GM12878 (cell line): ENCODE data around the gene FGD3. TPM values are rescaled to one million over a fixed set of nuclear protein-coding genes. Genes with fewer than 3 reads are reported as not detected.

Experiments
- ATAC-seq: fragments of 200-7000 bp; cut with Tn5 transposase; 3 replicates; pipeline ENCODE4 v1.9.1; 2020; ENCODE audit warnings: mild to moderate bottlenecking, moderate library complexity
- BruUV-seq: library from RNA; stranded (reverse); fragments of 400-500 nt; replicated peaks from 2 replicates; lab custom pipeline; 2021; lab: Mats Ljungman, UMichigan
- CTCF ChIA-PET: fragments of 300-600 bp; sonication (Branson Sonifier 250); formaldehyde crosslinking; extraction: SDS; loops from one replicate; lab custom pipeline; 2021; ENCODE audit warnings: inconsistent platforms; lab: Yijun Ruan, JAX
- POLR2A ChIA-PET: fragments of 350-600 bp; formaldehyde crosslinking; extraction: SDS; loops from one replicate; lab custom pipeline; 2021; ENCODE audit warnings: inconsistent platforms; lab: Charles Lee
- RAD21 ChIA-PET: fragments of 300-600 bp; sonication (Branson Sonifier 250); formaldehyde crosslinking; loops from one replicate; lab custom pipeline; 2023; ENCODE audit warnings: antibody characterized with exemption; ENCODE audit not compliant: unreplicated experiment; lab: Charles Lee
- SMC1A ChIA-PET: fragments of 300-600 bp; sonication (Branson Sonifier 250); formaldehyde crosslinking; loops from one replicate; lab custom pipeline; 2023; ENCODE audit not compliant: unreplicated experiment, uncharacterized antibody; lab: Charles Lee
- DNase-seq: peaks from one replicate; pipeline ENCODE4 v3.0.0-alpha.2; 2011; ENCODE audit warnings: low read depth, low spot score
- FAIRE-seq: peaks from 3 replicates; lab custom pipeline; 2011; peaks lifted over from hg19 to GRCh38; lab: Jason Lieb, UNC
- H2AFZ ChIP-seq: 2 replicates; pipeline ENCODE4 v1.6.0; 2011; ENCODE audit warnings: low read depth, low read length, control low read depth; ENCODE audit not compliant: control insufficient read depth
- H3K27ac ChIP-seq: 2 replicates; pipeline ENCODE4 v1.5.1; 2011; ENCODE audit warnings: control low read depth; ENCODE audit not compliant: control insufficient read depth, insufficient read depth
- H3K27me3 ChIP-seq, 2 experiments: replicated peaks in 1 of 2; 2 replicates each; pipeline versions ENCODE4 v1.6.0 to v1.6.1; 2011; ENCODE audit warnings: low read length in 1 of 2; ENCODE audit not compliant: control insufficient read depth in 2 of 2, insufficient read depth in 2 of 2
- H3K36me3 ChIP-seq, 2 experiments: 2 replicates each; pipeline ENCODE4 v1.5.1; 2011; ENCODE audit warnings: low read length in 1 of 2; ENCODE audit not compliant: control insufficient read depth in 2 of 2, insufficient read depth in 2 of 2
- H3K4me1 ChIP-seq: 2 replicates; pipeline ENCODE4 v1.6.1; 2011; ENCODE audit warnings: mild to moderate bottlenecking, low read length, moderate library complexity, mixed read lengths; ENCODE audit not compliant: control insufficient read depth, insufficient read depth
- H3K4me2 ChIP-seq: 2 replicates; pipeline ENCODE4 v1.6.0; 2011; ENCODE audit warnings: control low read depth; ENCODE audit not compliant: control insufficient read depth, insufficient read depth
- H3K4me3 ChIP-seq: fragments of 200-600 bp; sonication (generic); 2 replicates; pipeline ENCODE4 v1.5.1; 2016
- H3K79me2 ChIP-seq: 2 replicates; pipeline ENCODE4 v1.6.0; 2011; ENCODE audit warnings: low read length; ENCODE audit not compliant: control insufficient read depth, insufficient read depth
- H3K9ac ChIP-seq: 2 replicates; pipeline ENCODE4 v1.8.0; 2011; ENCODE audit warnings: low read length, control low read depth, mixed read lengths; ENCODE audit not compliant: control insufficient read depth, insufficient read depth
- H3K9me3 ChIP-seq: replicated peaks from 3 replicates; pipeline ENCODE4 v1.5.1; 2011; ENCODE audit warnings: mild to moderate bottlenecking, low read length; ENCODE audit not compliant: control insufficient read depth, insufficient read depth
- H4K20me1 ChIP-seq: 2 replicates; pipeline ENCODE4 v1.6.0; 2011; ENCODE audit not compliant: control insufficient read depth, insufficient read depth
- SRF ChIP-seq, 2 experiments: IDR thresholded peaks; 2 replicates each; pipeline ENCODE4 v1.6.1; 2011; ENCODE audit warnings: low read depth in 2 of 2, low read length in 2 of 2, mild to moderate bottlenecking in 1 of 2, moderate library complexity in 1 of 2
- YY1 ChIP-seq: IDR thresholded peaks from 2 replicates; pipeline ENCODE4 v1.6.1; 2011; ENCODE audit warnings: low read depth, mild to moderate bottlenecking, low read length
- WGBS: methylation state at CpG from one replicate; pipeline ENCODE4 v1.1.6; 2016; ENCODE audit warnings: low lambda C conversion rate; ENCODE audit not compliant: insufficient replicate concordance, insufficient coverage; ENCODE audit errors: missing lambda C conversion rate; 5-methylcytosine and 5-hydroxymethylcytosine counted together
- in situ Hi-C: fragments of 300-500 bp; cut with MboI; formaldehyde crosslinking; loops from 9 replicates; pipeline ENCODE4 v1.14.3; 2018; ENCODE audit warnings: mixed read lengths
- intact Hi-C: fragments of 100-400 bp; cut with micrococcal nuclease; formaldehyde crosslinking; loops from one replicate; pipeline ENCODE4 v1.14.2; 2022; ENCODE audit not compliant: unreplicated experiment
- polyA plus RNA-seq, 11 experiments: library from polyadenylated mRNA; depleted of rRNA in 4 of 11; unstranded in 6 of 11; stranded (reverse) in 5 of 11; fragments of >200 nt; fragmentation: Nextera tagmentation in 4 of 11; fragmentation: Illumina TruSeq in 1 of 11; extraction: Ambion mirVana in 4 of 11; extraction: Trizol in 1 of 11; gene quantifications; 1 replicate in 1 of 11; 2 replicates in 10 of 11; pipeline versions ENCODE4 v1.2.1 to v1.2.3, GENCODE V29; 2011 to 2016; ENCODE audit warnings: inconsistent platforms in 2 of 11, missing spikeins in 2 of 11, low read depth in 1 of 11
- total RNA-seq, 4 experiments: library from RNA; depleted of rRNA in 3 of 4; stranded (reverse); fragments of >200 nt in 3 of 4; fragmentation: Illumina TruSeq in 1 of 4; extraction: Trizol in 1 of 4; gene quantifications; 2 replicates each; pipeline versions ENCODE4 v1.2.1 to v1.2.3, GENCODE V29; 2013 to 2021

FGD3 gene
- total and polyA plus RNA-seq, 10 of the 15 experiments (the other 5 are each of a cell fraction or from before 2014, with no cell fraction given), result 0.26 to 18.1 (median 12.4) TPM

DNA sequence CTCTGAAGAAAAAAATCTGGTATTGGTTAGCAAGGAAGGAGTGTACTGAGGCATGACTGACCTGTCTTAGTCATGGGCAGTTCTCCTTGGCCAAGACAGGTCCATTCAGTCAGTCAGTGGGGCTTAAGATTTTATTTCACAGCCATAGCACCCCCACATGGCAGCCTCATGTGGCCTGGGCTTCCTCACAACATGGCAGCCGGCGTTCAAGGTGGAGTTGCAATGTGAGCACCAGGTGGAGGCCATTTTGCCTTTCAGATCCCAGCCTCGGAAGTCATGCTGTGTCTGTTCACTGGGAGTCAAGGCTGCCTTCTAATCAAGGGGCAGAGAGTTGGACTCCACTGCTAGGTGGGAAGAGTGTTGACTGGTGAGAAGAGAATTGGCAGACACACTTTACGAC is 138.4 kb downstream of the FGD3 start:
- Histone ChIP-seq H3K9ac (no peak overlapping the region), H3K79me2 (no peaks in the 10 kb centered on the region), H3K4me1 (peaks cover 3% of the 10 kb centered on the region), H3K27ac (no peak overlapping the region), H2AFZ (no peak overlapping the region), H3K4me3 (no peak overlapping the region), H3K9me3 (peaks cover 3% of the 10 kb centered on the region; the same call in 2 of the 3 replicates), H3K27me3 (no peaks in the 10 kb centered on the region)
- no peak for FAIRE-seq
- POLR2A ChIA-PET, result interaction anchor here (0.7 to 1.6 kb wide), 2 partner anchors 15 to 21 kb away, joined by 3 to 5 read pairs; no protein-coding TSS in a partner anchor
- in situ Hi-C loops, result no loop called here
- 100% methylated on average over 4 of the region's 4 CpGs for WGBS
- SMC1A ChIA-PET, result interaction anchor here (1.2 kb wide), 1 partner anchor 22 kb away, joined by 4 read pairs; no protein-coding TSS in a partner anchor
- TF ChIP-seq SRF (IDR thresholded peaks at IDR 0.05; ENCODE audit: low read depth in 2 of 2, low read length in 2 of 2) (no peak), YY1 (peak; percentile 86)
- TF ChIP-seq, all 136 proteins: peak for 1
- ATAC-seq (no peak), DNase-seq (no peak)
- Histone ChIP-seq H4K20me1 (no peaks in the 10 kb centered on the region), H3K4me2 (no peak overlapping the region), H3K36me3 (peaks cover 10 to 21% of the 10 kb centered on the region in 2 experiments)
- BruUV-seq, result no TSS peak
- ChIA-PET CTCF (interaction anchor here (2.2 kb wide), 1 partner anchor 83 kb away, joined by 5 read pairs; no protein-coding TSS in a partner anchor), RAD21 (no interaction called here)
- intact Hi-C loops, result no loop called here

Other genes with a start within 250 kb of the FGD3 start
- gene BICD2, start 182.7 kb upstream of the FGD3 start, total RNA-seq (2014; rRNA removed), result 19.2 and 20.2 TPM in 2 replicates
- 13.6 and 14.4 TPM in 2 replicates for gene BICD2, start 182.7 kb upstream of the FGD3 start, total RNA-seq (2014; rRNA removed; fragmentation: Illumina TruSeq; extraction: Trizol)
- gene BICD2, start 182.7 kb upstream of the FGD3 start, total RNA-seq (2021), result 24.1 and 25.5 TPM in 2 replicates
- gene BICD2, start 182.7 kb upstream of the FGD3 start, polyA plus RNA-seq (2011; rRNA removed), result 4.2 and 5.3 TPM in 2 replicates
- 10.1 and 11.9 TPM in 2 replicates for gene BICD2, start 182.7 kb upstream of the FGD3 start, polyA plus RNA-seq (2014; fragmentation: Illumina TruSeq; extraction: Trizol)
- gene BICD2, start 182.7 kb upstream of the FGD3 start, polyA plus RNA-seq (2014; fragmentation: Nextera tagmentation; extraction: Ambion mirVana), result 1 to 10 TPM; 5.8 to 7.0 TPM
- gene BICD2, start 182.7 kb upstream of the FGD3 start, polyA plus RNA-seq (2014; rRNA removed), result 14.5 and 16.1 TPM in 2 replicates
- 10 to 100 TPM; 14.3 to 15.1 TPM for gene BICD2, start 182.7 kb upstream of the FGD3 start, polyA plus RNA-seq (2016; fragmentation: Nextera tagmentation; extraction: Ambion mirVana)
- gene ZNF484, start 69.5 kb upstream of the FGD3 start, total RNA-seq (2014; rRNA removed), result 5.4 and 6.0 TPM in 2 replicates
- 7.8 TPM in 2 replicates for gene ZNF484, start 69.5 kb upstream of the FGD3 start, total RNA-seq (2014; rRNA removed; fragmentation: Illumina TruSeq; extraction: Trizol)
- 3.5 and 4.1 TPM in 2 replicates for gene ZNF484, start 69.5 kb upstream of the FGD3 start, total RNA-seq (2021)
- gene ZNF484, start 69.5 kb upstream of the FGD3 start, polyA plus RNA-seq (2011; rRNA removed), result 5.0 and 7.2 TPM in 2 replicates
- 3.7 and 4.3 TPM in 2 replicates for gene ZNF484, start 69.5 kb upstream of the FGD3 start, polyA plus RNA-seq (2014; fragmentation: Illumina TruSeq; extraction: Trizol)
- 1 to 10 TPM in 1 of 2 experiments, under 1 TPM in 1; 0.95 to 1.4 TPM for gene ZNF484, start 69.5 kb upstream of the FGD3 start, polyA plus RNA-seq (2014; fragmentation: Nextera tagmentation; extraction: Ambion mirVana)
- gene ZNF484, start 69.5 kb upstream of the FGD3 start, polyA plus RNA-seq (2014; rRNA removed), result 1.9 and 2.1 TPM in 2 replicates
- gene ZNF484, start 69.5 kb upstream of the FGD3 start, polyA plus RNA-seq (2016; fragmentation: Nextera tagmentation; extraction: Ambion mirVana), result 1 to 10 TPM; 2.8 to 2.9 TPM
- gene SUSD3, start 111.2 kb downstream of the FGD3 start, total RNA-seq (2014; rRNA removed), result 61.6 and 65.6 TPM in 2 replicates
- 26.9 and 29.8 TPM in 2 replicates for gene SUSD3, start 111.2 kb downstream of the FGD3 start, total RNA-seq (2014; rRNA removed; fragmentation: Illumina TruSeq; extraction: Trizol)
- gene SUSD3, start 111.2 kb downstream of the FGD3 start, total RNA-seq (2021), result 37.6 and 39.8 TPM in 2 replicates
- gene SUSD3, start 111.2 kb downstream of the FGD3 start, polyA plus RNA-seq (2011; rRNA removed), result 60.0 and 92.0 TPM in 2 replicates
- 5.4 and 14.1 TPM in 2 replicates for gene SUSD3, start 111.2 kb downstream of the FGD3 start, polyA plus RNA-seq (2014; fragmentation: Illumina TruSeq; extraction: Trizol)
- gene SUSD3, start 111.2 kb downstream of the FGD3 start, polyA plus RNA-seq (2014; fragmentation: Nextera tagmentation; extraction: Ambion mirVana), result 10 to 100 TPM in 1 of 2 experiments, 1 to 10 TPM in 1; 2.5 to 15.1 TPM
- 72.4 and 79.6 TPM in 2 replicates for gene SUSD3, start 111.2 kb downstream of the FGD3 start, polyA plus RNA-seq (2014; rRNA removed)
- 10 to 100 TPM; 30.9 to 31.3 TPM for gene SUSD3, start 111.2 kb downstream of the FGD3 start, polyA plus RNA-seq (2016; fragmentation: Nextera tagmentation; extraction: Ambion mirVana)
- 40.8 and 41.6 TPM in 2 replicates for gene CARD19, start 148.7 kb downstream of the FGD3 start, total RNA-seq (2014; rRNA removed)
- gene CARD19, start 148.7 kb downstream of the FGD3 start, total RNA-seq (2014; rRNA removed; fragmentation: Illumina TruSeq; extraction: Trizol), result 12.0 and 13.3 TPM in 2 replicates
- 21.6 and 21.8 TPM in 2 replicates for gene CARD19, start 148.7 kb downstream of the FGD3 start, total RNA-seq (2021)
- gene CARD19, start 148.7 kb downstream of the FGD3 start, polyA plus RNA-seq (2011; rRNA removed), result 8.6 and 18.3 TPM in 2 replicates
- 0.49 and 6.3 TPM in 2 replicates for gene CARD19, start 148.7 kb downstream of the FGD3 start, polyA plus RNA-seq (2014; fragmentation: Illumina TruSeq; extraction: Trizol)
- 1 to 10 TPM in 1 of 2 experiments, under 1 TPM in 1; 0.61 to 3.3 TPM for gene CARD19, start 148.7 kb downstream of the FGD3 start, polyA plus RNA-seq (2014; fragmentation: Nextera tagmentation; extraction: Ambion mirVana)
- 38.8 and 44.1 TPM in 2 replicates for gene CARD19, start 148.7 kb downstream of the FGD3 start, polyA plus RNA-seq (2014; rRNA removed)
- 10 to 100 TPM; 23.3 to 27.7 TPM for gene CARD19, start 148.7 kb downstream of the FGD3 start, polyA plus RNA-seq (2016; fragmentation: Nextera tagmentation; extraction: Ambion mirVana)
- gene NINJ1, start 186.7 kb downstream of the FGD3 start, total RNA-seq (2014; rRNA removed), result 18.6 and 23.0 TPM in 2 replicates
- gene NINJ1, start 186.7 kb downstream of the FGD3 start, total RNA-seq (2014; rRNA removed; fragmentation: Illumina TruSeq; extraction: Trizol), result 8.0 TPM in 2 replicates
- gene NINJ1, start 186.7 kb downstream of the FGD3 start, total RNA-seq (2021), result 15.1 and 16.6 TPM in 2 replicates
- 12.7 and 33.5 TPM in 2 replicates for gene NINJ1, start 186.7 kb downstream of the FGD3 start, polyA plus RNA-seq (2011; rRNA removed)
- gene NINJ1, start 186.7 kb downstream of the FGD3 start, polyA plus RNA-seq (2014; fragmentation: Illumina TruSeq; extraction: Trizol), result 2.5 and 8.7 TPM in 2 replicates
- gene NINJ1, start 186.7 kb downstream of the FGD3 start, polyA plus RNA-seq (2014; fragmentation: Nextera tagmentation; extraction: Ambion mirVana), result 1 to 10 TPM in 1 of 2 experiments, under 1 TPM in 1; 0.64 to 2.5 TPM
- gene NINJ1, start 186.7 kb downstream of the FGD3 start, polyA plus RNA-seq (2014; rRNA removed), result 23.7 and 27.5 TPM in 2 replicates
- gene NINJ1, start 186.7 kb downstream of the FGD3 start, polyA plus RNA-seq (2016; fragmentation: Nextera tagmentation; extraction: Ambion mirVana), result 10 to 100 TPM; 19.1 to 19.3 TPM
- gene WNK2, start 236.6 kb downstream of the FGD3 start, total RNA-seq (2014; rRNA removed), result not detected in 2 replicates
- not detected in 2 replicates for gene WNK2, start 236.6 kb downstream of the FGD3 start, total RNA-seq (2014; rRNA removed; fragmentation: Illumina TruSeq; extraction: Trizol)
- 0.08 and 0.15 TPM in 2 replicates for gene WNK2, start 236.6 kb downstream of the FGD3 start, total RNA-seq (2021)
- gene WNK2, start 236.6 kb downstream of the FGD3 start, polyA plus RNA-seq (2011; rRNA removed), result not detected in 2 replicates
- gene WNK2, start 236.6 kb downstream of the FGD3 start, polyA plus RNA-seq (2014; fragmentation: Illumina TruSeq; extraction: Trizol), result not detected in 2 replicates
- gene WNK2, start 236.6 kb downstream of the FGD3 start, polyA plus RNA-seq (2014; fragmentation: Nextera tagmentation; extraction: Ambion mirVana), result not detected
- gene WNK2, start 236.6 kb downstream of the FGD3 start, polyA plus RNA-seq (2014; rRNA removed), result not detected in 2 replicates
- gene WNK2, start 236.6 kb downstream of the FGD3 start, polyA plus RNA-seq (2016; fragmentation: Nextera tagmentation; extraction: Ambion mirVana), result not detected